ENCODE results near the gene CRTC3. TPM values are rescaled to one million over a fixed set of nuclear protein-coding genes. Genes with fewer than 3 reads are reported as not detected.
"Not testable (repeated sequence)": the region's sequence is repeated elsewhere in the genome, so short reads cannot be mapped to it uniquely, and the experiment has no call there.

The CRTC3 gene
- total RNA-seq, 1 donor from 2014 or later = 21.4 TPM

DNA sequence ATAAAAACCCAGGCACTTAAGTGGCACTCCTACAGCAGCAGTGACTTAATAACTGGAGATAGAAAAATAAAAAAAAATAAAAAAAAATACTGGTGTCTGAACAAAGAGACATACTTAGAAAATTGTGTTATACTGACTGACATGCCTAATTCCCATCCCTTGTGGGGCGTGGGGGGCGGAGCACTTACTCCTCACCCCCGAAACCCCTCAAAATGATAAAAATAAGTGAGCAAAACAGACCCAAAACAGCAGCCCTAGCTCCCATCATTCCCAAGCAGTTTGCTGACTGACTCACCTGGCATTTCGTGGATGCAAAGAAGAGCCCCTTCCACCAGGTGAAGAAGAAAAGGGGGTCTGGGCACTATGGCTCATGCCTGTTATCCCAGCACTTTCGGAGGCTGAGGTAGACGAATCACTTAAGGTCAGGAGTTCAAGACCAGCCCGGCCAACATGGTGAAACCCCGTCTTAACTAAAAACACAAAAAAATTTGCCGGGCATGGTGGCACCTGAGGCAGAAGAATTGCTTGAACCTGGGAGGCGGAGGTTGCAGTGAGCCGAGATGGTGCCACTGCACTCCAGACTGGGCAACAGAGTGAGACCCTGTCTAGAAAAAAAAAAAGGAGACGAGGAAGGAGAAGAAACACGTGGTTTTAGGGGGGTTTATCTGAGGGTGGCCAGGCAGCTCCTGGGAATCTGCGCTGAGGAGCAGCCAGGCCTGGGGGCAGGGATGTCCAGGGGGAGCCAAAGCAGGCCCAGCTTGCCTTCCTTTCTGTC lies 136.6 kb downstream of the CRTC3 start:
- Histone ChIP-seq H3K27ac (ENCODE audit: low read depth, low read length) (no peak overlapping the region), H3K4me1 (ENCODE audit: insufficient read depth, low read length) (peaks cover 12% of the 10 kb centered on the region), H3K27me3 (ENCODE audit: insufficient read depth, low read length) (no peaks in the 10 kb centered on the region), H2AFZ (ENCODE audit: low read depth, low read length) (peak overlapping the region; percentile 89), H3K9me3 (ENCODE audit: insufficient read depth, low read depth, low read length) (no peaks in the 10 kb centered on the region), H3K79me2 (ENCODE audit: insufficient read depth, low read length) (no peaks in the 10 kb centered on the region), H3K4me2 (ENCODE audit: low read length) (peak overlapping the region; percentile 90), H3K36me3 (ENCODE audit: insufficient read depth, low read length) (no peaks in the 10 kb centered on the region), H3K4me3 (ENCODE audit: insufficient read depth, low read depth, low read length) (peak overlapping the region; percentile 61), H3K9ac (ENCODE audit: low read length) (no peak overlapping the region), H4K20me1 (ENCODE audit: insufficient read depth, low read length) (no peaks in the 10 kb centered on the region)
- TF ChIP-seq, protein P1, sequence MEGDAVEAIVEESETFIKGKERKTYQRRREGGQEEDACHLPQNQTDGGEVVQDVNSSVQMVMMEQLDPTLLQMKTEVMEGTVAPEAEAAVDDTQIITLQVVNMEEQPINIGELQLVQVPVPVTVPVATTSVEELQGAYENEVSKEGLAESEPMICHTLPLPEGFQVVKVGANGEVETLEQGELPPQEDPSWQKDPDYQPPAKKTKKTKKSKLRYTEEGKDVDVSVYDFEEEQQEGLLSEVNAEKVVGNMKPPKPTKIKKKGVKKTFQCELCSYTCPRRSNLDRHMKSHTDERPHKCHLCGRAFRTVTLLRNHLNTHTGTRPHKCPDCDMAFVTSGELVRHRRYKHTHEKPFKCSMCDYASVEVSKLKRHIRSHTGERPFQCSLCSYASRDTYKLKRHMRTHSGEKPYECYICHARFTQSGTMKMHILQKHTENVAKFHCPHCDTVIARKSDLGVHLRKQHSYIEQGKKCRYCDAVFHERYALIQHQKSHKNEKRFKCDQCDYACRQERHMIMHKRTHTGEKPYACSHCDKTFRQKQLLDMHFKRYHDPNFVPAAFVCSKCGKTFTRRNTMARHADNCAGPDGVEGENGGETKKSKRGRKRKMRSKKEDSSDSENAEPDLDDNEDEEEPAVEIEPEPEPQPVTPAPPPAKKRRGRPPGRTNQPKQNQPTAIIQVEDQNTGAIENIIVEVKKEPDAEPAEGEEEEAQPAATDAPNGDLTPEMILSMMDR (IDR thresholded peaks at IDR 0.05; ENCODE audit: insufficient read depth, low read depth, low read length) = no peak
- TF ChIP-seq EZH2 (IDR thresholded peaks at IDR 0.05; ENCODE audit: insufficient read depth, low read length) = no peak
- FAIRE-seq (no peak), DNase-seq (ENCODE audit: low read depth) (no peak)
- Mint-ChIP-seq H3K9me3 (ENCODE audit: unreplicated experiment) (peaks cover 2% of the 10 kb centered on the region), H3K27ac (ENCODE audit: unreplicated experiment) (no peak overlapping the region), H3K4me3 (ENCODE audit: unreplicated experiment) (peak overlapping the region; percentile 57), H3K4me1 (ENCODE audit: low read depth, unreplicated experiment) (peaks cover 7% of the 10 kb centered on the region), H3K36me3 (ENCODE audit: low read depth, unreplicated experiment) (peaks cover 2% of the 10 kb centered on the region), H3K27me3 (ENCODE audit: low read depth, unreplicated experiment) (peaks cover 22% of the 10 kb centered on the region)

DNA sequence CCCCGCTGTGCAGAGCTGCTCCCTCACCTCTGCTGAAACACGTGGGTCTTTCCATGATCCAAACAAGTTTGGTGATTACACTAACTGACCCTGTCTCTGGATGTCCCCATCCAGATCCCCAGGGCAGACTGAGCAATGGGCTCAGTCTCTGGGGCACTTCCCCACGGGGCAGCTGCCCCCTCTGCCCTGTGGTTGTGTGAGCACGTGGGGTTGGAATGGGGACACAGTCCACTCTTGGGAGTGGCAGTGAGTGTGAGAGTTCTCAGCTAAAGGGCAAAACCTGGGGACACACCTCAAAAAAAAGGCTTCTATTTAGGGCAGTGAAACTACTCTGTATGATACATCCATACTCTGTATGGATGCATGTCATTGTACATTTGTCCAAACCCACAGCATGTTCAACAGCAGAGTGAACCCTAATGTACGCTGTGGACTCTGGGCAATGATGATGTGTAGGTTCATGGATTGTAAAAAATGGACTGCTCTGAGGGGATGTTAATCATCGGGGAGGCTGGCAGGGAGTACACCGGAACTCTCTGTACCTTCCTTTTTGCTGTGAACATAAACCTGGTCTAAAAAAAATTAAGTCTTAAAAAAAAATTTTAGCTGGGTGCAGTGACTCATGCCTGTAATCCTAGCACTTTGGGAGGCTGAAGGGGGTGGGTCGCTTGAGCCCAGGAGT lies 137.5 kb downstream of the CRTC3 start:
- H4K20me1 ChIP-seq (ENCODE audit: insufficient read depth, low read length) = no peaks in the 10 kb centered on the region
- DNase-seq (ENCODE audit: low read depth) (no peak), FAIRE-seq (no peak)
- no peak overlapping the region for H3K4me3 ChIP-seq (ENCODE audit: insufficient read depth, low read depth, low read length)
- no peaks in the 10 kb centered on the region for H3K79me2 ChIP-seq (ENCODE audit: insufficient read depth, low read length)
- no peak overlapping the region for H3K9ac ChIP-seq (ENCODE audit: low read length)
- Mint-ChIP-seq H3K36me3 (ENCODE audit: low read depth, unreplicated experiment) (peaks cover 2% of the 10 kb centered on the region), H3K9me3 (ENCODE audit: unreplicated experiment) (peaks cover 2% of the 10 kb centered on the region), H3K4me1 (ENCODE audit: low read depth, unreplicated experiment) (peaks cover 7% of the 10 kb centered on the region), H3K4me3 (ENCODE audit: unreplicated experiment) (no peak overlapping the region), H3K27ac (ENCODE audit: unreplicated experiment) (no peak overlapping the region), H3K27me3 (ENCODE audit: low read depth, unreplicated experiment) (peaks cover 30% of the 10 kb centered on the region)
- H3K27me3 ChIP-seq (ENCODE audit: insufficient read depth, low read length) = no peaks in the 10 kb centered on the region
- H2AFZ ChIP-seq (ENCODE audit: low read depth, low read length) = peak overlapping the region; percentile 42
- H3K27ac ChIP-seq (ENCODE audit: low read depth, low read length) = no peak overlapping the region
- H3K36me3 ChIP-seq (ENCODE audit: insufficient read depth, low read length) = no peaks in the 10 kb centered on the region
- TF ChIP-seq EZH2 (IDR thresholded peaks at IDR 0.05; ENCODE audit: insufficient read depth, low read length) = no peak
- H3K9me3 ChIP-seq (ENCODE audit: insufficient read depth, low read depth, low read length) = no peaks in the 10 kb centered on the region
- peak overlapping the region; percentile 16 for H3K4me2 ChIP-seq (ENCODE audit: low read length)
- peaks cover 12% of the 10 kb centered on the region for H3K4me1 ChIP-seq (ENCODE audit: insufficient read depth, low read length)

DNA sequence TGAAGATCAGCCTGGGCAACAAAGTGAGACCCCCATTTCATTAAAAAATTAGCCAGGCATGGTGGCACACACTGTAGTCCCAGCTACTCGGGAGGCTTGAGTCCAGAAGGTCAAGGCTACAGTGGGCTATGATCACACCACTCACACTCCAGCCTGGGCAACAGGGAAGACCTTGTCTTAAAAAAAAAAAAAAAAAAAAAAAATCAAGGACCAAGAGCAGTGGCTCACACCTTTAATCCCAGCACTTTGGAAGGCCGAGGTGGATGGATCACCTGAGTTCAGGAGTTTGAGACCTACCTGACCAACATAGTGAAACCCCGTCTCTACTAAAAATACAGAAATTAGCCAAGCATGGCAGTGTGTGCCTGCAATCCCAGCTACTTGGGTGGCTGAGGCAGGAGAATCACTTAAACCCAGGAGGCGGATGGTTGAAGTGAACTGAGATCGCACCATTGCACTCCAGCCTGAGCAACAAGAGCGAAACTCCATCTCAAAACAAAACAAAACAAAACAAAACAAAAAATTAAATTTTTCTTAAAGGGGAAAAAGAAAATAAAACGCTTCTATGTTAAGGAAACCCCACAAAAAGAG lies 138.1 kb downstream of the CRTC3 start:
- not testable (repeated sequence) for H3K36me3 ChIP-seq (ENCODE audit: insufficient read depth, low read length); H3K27ac Mint-ChIP-seq (ENCODE audit: unreplicated experiment); H3K9me3 Mint-ChIP-seq (ENCODE audit: unreplicated experiment); H3K27ac ChIP-seq (ENCODE audit: low read depth, low read length); H4K20me1 ChIP-seq (ENCODE audit: insufficient read depth, low read length); H3K9ac ChIP-seq (ENCODE audit: low read length); H3K4me3 ChIP-seq (ENCODE audit: insufficient read depth, low read depth, low read length); H3K27me3 ChIP-seq (ENCODE audit: insufficient read depth, low read length); H3K79me2 ChIP-seq (ENCODE audit: insufficient read depth, low read length); H2AFZ ChIP-seq (ENCODE audit: low read depth, low read length); H3K4me3 Mint-ChIP-seq (ENCODE audit: unreplicated experiment); FAIRE-seq; H3K36me3 Mint-ChIP-seq (ENCODE audit: low read depth, unreplicated experiment); H3K4me1 Mint-ChIP-seq (ENCODE audit: low read depth, unreplicated experiment); H3K4me2 ChIP-seq (ENCODE audit: low read length); DNase-seq (ENCODE audit: low read depth); H3K9me3 ChIP-seq (ENCODE audit: insufficient read depth, low read depth, low read length)
- peaks cover 36% of the 10 kb centered on the region for H3K27me3 Mint-ChIP-seq (ENCODE audit: low read depth, unreplicated experiment)
- H3K4me1 ChIP-seq (ENCODE audit: insufficient read depth, low read length) = peaks cover 12% of the 10 kb centered on the region

- not testable (repeated sequence) for H3K4me3 Mint-ChIP-seq (ENCODE audit: unreplicated experiment); H3K4me2 ChIP-seq (ENCODE audit: low read length); H3K36me3 Mint-ChIP-seq (ENCODE audit: low read depth, unreplicated experiment); H3K27me3 ChIP-seq (ENCODE audit: insufficient read depth, low read length); H3K27ac Mint-ChIP-seq (ENCODE audit: unreplicated experiment); H3K4me1 ChIP-seq (ENCODE audit: insufficient read depth, low read length); DNase-seq (ENCODE audit: low read depth); H3K27ac ChIP-seq (ENCODE audit: low read depth, low read length); H3K9me3 Mint-ChIP-seq (ENCODE audit: unreplicated experiment); H3K9me3 ChIP-seq (ENCODE audit: insufficient read depth, low read depth, low read length); FAIRE-seq; H4K20me1 ChIP-seq (ENCODE audit: insufficient read depth, low read length); H3K36me3 ChIP-seq (ENCODE audit: insufficient read depth, low read length); H3K4me3 ChIP-seq (ENCODE audit: insufficient read depth, low read depth, low read length); H2AFZ ChIP-seq (ENCODE audit: low read depth, low read length); H3K9ac ChIP-seq (ENCODE audit: low read length); H3K79me2 ChIP-seq (ENCODE audit: insufficient read depth, low read length)
- peaks cover 30% of the 10 kb centered on the region for H3K27me3 Mint-ChIP-seq (ENCODE audit: low read depth, unreplicated experiment)
- H3K4me1 Mint-ChIP-seq (ENCODE audit: low read depth, unreplicated experiment) = peaks cover 10% of the 10 kb centered on the region
Observed at GRCh38 chr15:90670631-90671030, 140.9 kb downstream of the CRTC3 start.
